Measurements from ENCODE around the gene ARHGAP42. TPM values are rescaled to one million over a fixed set of nuclear protein-coding genes. Genes with fewer than 3 reads are reported as not detected.

The ARHGAP42 gene
- total RNA-seq, 1 donor from 2014 or later, result 25.1 TPM

DNA sequence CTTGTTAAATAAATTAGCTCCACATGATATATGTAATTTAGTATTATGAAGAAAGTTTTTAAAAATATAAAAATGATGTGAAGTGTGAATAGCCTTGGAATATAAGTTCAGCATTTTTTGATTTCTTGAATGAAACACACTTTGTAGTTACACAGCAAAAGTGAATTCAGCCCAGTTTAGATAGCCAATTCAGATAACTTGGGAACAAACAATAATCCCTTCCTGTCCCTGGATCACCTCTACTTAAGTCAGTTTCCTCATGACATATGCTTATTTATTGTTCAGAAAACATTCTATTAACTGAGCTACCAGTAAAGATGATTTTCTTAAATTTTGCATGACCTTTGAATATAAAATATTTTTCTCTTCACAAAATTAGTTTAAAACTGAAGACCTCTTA, 335.2 kb downstream of the ARHGAP42 start:
- no peak for DNase-seq (ENCODE audit: low spot score)

DNA sequence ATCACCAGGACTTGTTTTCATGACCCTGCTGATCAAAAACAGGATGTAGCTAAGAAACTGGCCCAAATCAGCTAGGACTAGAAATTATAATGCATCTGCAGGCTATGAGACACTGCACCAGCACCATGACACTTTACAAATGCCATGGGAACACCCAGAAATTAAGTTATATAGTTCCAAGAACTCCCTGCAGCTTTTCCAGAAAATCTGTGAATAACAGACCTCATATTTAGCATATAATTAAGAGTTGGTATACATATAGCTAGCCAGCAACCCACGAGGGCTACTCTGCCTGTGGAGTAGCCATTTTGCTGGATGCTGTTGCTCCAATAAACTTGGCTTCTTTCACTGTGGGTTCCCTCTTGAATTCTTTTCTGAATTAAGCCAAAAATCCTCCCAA, 341.6 kb downstream of the ARHGAP42 start:
- no peak for DNase-seq (ENCODE audit: low spot score)

DNA sequence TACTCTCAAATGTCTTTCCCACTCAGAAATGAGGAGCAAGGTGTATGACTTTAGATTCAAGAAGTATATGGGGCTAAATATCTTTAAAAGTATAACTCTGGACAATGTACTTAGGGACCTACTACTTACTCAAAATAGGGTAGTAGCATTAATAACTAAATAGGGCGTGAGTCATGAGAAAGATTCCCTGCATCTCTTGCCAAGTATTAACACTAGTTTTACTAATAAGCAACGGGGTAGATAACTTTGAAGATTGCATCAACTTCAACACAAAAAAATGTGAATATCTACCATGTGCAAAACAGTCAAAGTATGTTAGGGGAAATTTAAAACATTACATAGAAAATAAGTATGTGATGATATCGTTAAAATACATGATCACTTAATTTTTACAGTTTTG, 342.9 kb downstream of the ARHGAP42 start:
- no peak for DNase-seq (ENCODE audit: low spot score)

DNA sequence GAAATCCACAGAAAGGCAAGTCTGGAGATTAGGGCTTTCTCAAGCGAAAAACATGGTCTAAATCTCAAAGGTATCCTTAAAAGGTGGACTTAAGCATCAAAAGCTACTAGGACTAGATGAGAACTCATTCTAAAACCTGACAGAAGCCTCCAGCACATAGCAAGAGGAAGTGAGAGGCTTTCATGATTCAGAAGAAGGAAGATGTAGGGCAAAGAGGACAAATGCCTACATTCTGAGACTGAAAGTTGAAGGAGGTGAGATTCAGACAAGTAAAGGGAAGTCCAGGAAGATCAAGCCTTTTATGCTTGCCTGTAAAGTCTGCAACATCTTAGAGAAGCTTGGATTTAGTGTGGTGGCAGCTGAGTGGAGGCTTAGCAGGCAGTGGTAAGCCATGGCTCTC, 343.6 kb downstream of the ARHGAP42 start:
- DNase-seq (ENCODE audit: low spot score), result no peak

DNA sequence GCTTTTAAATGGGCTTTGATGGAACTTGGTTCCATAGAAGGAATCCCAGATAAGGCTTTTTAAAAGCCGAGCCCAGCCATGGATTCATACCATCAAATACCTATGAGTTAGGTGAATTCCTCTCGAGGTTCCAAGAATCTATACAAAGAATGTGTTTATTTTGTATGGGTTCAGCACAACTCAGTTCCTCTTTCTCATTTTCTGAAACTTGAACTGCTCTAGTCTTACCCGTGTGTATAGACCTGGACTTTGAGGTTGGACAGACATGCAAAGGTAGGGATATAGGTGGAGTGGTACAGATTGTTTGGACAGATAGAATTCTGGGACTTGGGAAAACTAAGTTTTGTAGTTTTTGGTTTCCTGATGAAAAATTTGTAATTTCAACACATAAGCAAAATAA, 344.6 kb downstream of the ARHGAP42 start:
- no peak for DNase-seq (ENCODE audit: low spot score)

GRCh38 chr11:101032991-101033390, 345.9 kb downstream of the ARHGAP42 start:
- no peak for DNase-seq (ENCODE audit: low spot score)

GRCh38 chr11:101034076-101034475, 347.0 kb downstream of the ARHGAP42 start:
- peak; percentile 15 for DNase-seq (ENCODE audit: low spot score)

DNA sequence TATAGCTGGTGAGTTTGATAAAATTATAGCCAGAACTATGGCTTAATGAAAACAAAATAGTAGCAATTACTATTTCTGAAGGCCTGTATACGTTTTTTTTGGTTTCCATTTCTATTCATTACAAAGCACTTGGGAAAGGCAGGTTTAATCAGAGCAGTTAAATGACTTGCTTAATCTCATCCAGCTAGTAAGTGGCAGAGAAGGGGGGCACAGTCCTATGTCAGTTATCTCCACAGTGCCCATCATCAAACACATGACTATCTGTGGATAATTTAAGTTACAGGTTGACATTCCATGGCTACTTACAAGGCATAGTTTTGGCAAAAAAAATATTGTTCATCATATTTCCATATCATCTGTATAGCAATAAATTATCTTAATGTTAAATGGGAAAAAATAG, 348.8 kb downstream of the ARHGAP42 start:
- DNase-seq (ENCODE audit: low spot score), result no peak
